GM12891 (cell line): ENCODE data around the gene BRF1.

Source experiments
- POLR2AphosphoS5 ChIP-seq: IDR thresholded peaks from 2 replicates; pipeline ENCODE4 v1.6.1; 2011; ENCODE audit warnings: low read depth, low read length, control low read depth
- SPI1 ChIP-seq: IDR thresholded peaks from 2 replicates; pipeline ENCODE4 v1.6.1; 2011; ENCODE audit warnings: low read depth, low read length, control low read depth

- no peak for TF ChIP-seq SPI1
- TF ChIP-seq POLR2AphosphoS5 = no peak
Measured at GRCh38 chr14:105274637-105275036, 26.2 kb downstream of the BRF1 start.
